ENCODE measurements around the gene EPG5.

Gene EPG5

DNA sequence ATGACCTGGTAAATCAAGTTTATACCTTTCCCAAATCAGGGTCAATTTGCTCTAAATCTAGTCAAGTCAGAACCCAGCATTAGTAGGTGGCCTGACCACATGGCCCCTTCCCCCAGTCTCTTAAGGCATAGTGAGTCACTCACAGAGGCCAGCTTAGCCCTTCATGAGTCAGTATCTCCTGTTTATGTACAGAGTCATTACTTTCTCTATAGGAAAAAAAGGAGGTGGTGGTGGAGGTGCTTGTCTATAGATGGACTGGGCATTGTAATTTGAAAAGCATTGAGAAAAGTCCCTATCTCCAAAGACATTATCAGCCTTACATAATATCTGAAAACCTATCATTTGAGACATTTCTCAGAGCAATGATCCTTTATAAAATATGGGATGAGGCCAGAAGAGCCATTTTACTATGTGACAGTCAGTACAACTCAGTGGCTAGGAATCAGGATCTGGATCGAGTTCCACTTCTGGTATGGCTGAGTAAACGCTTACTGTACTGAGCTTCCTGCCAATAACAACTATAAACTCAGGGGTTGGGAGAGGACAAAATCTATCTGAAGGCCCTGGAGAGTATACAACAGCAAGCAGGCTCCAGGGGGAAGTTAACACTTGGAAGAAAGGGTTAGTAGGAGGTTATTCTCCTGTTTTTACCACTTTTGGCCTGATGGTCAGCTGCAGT, 164.2 kb downstream of the EPG5 start:
- no peak for DNase-seq (ENCODE audit: low spot score)

DNA sequence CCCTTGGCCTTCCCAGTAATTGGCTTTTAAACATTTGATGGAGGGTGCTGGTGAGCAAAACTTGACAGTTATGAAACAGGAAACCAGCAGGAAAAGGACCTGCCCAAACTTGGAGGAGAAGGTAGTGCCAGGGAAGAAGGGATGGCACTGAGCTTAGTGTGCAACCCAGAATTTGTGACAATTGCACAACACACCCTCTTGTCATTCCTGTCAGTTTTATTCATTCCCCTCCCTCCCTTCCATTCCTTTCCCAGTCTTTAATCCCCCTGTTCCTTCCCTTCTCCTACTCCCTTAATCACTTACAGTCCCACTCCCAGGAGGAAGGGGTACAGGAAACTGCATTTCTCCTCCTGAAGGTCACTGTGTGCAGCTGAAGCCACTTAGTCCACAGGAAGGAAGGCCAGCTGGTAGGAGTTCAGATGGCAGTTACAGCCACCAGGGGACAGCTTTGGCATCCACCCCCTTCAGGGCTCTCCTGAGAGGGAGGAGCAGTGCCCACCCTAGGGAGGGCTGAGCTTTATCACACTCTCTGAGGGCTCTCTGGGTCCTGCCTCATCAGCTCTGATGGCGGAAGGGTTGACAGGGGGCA, 165.6 kb downstream of the EPG5 start:
- DNase-seq (ENCODE audit: low spot score), result no peak
